ENCODE data around the gene ATP2C1. TPM values are rescaled to one million over a fixed set of nuclear protein-coding genes. Genes with fewer than 3 reads are reported as not detected.

ATP2C1 gene
- total and polyA plus RNA-seq, 2 experiments from 2014 or later, result 28.1 to 75.7 TPM

GRCh38 chr3:131001071-131001470, 107.2 kb downstream of the ATP2C1 start:
- Histone ChIP-seq H3K36me3 (ENCODE audit: insufficient read depth) (peaks cover 20% of the 10 kb centered on the region; the same call in 1 of the 2 replicates), H3K79me2 (replicated peaks; ENCODE audit: insufficient read depth) (no peaks in the 10 kb centered on the region), H3K27ac (ENCODE audit: low read depth) (no peak overlapping the region), H3K4me1 (ENCODE audit: insufficient read depth) (no peaks in the 10 kb centered on the region), H3K9me2 (ENCODE audit: insufficient read depth) (no peaks in the 10 kb centered on the region), H3K4me3 (no peak overlapping the region), H3K4me2 (no peak overlapping the region), H3K27me3 (ENCODE audit: insufficient read depth) (no peaks in the 10 kb centered on the region), H4K20me1 (replicated peaks; ENCODE audit: insufficient read depth) (no peaks in the 10 kb centered on the region; the same call in 1 of the 2 replicates), H3F3A (replicated peaks; ENCODE audit: low read depth) (no peaks in the 10 kb centered on the region), H2AFZ (no peak overlapping the region)
- Mint-ChIP-seq H3K27me3 (ENCODE audit: insufficient read depth, low read depth, poor library complexity) (no peaks in the 10 kb centered on the region), H3K9me3 (no peaks in the 10 kb centered on the region), H3K4me3 (no peak overlapping the region), H3K36me3 (ENCODE audit: low read depth) (peaks cover 19% of the 10 kb centered on the region), H3K27ac (no peak overlapping the region), H3K4me1 (no peaks in the 10 kb centered on the region)
- ATAC-seq (no peak), DNase-seq (ENCODE audit: low spot score) (no peak)
- TF ChIP-seq NANOG (IDR thresholded peaks at IDR 0.05; ENCODE audit: borderline replicate concordance) (no peak), STAT1 (IDR thresholded peaks at IDR 0.05; ENCODE audit: unreplicated experiment) (no peak), JUNB (IDR thresholded peaks at IDR 0.05; ENCODE audit: unreplicated experiment) (no peak), REST (IDR thresholded peaks at IDR 0.05; ENCODE audit: unreplicated experiment) (no peak), EZH2 (IDR thresholded peaks at IDR 0.05; ENCODE audit: low read depth, unreplicated experiment) (no peak), CTCF (conservative IDR thresholded peaks at IDR 0.05; ENCODE audit: low read depth in 2 of 2) (no peak), ZNF331 (CRISPR knock-in tag; IDR thresholded peaks at IDR 0.05; ENCODE audit: low read depth) (no peak), POLR2AphosphoS5 (IDR thresholded peaks at IDR 0.05; ENCODE audit: low read depth) (no peak), ZNF114 (CRISPR knock-in tag; IDR thresholded peaks at IDR 0.05) (no peak), ETS1 (IDR thresholded peaks at IDR 0.05) (no peak), ZNF462 (CRISPR knock-in tag; IDR thresholded peaks at IDR 0.05) (no peak), EZH2phosphoT487 (IDR thresholded peaks at IDR 0.05; ENCODE audit: unreplicated experiment) (no peak), CREB1 (CRISPR knock-in tag; IDR thresholded peaks at IDR 0.05; ENCODE audit: low read depth) (no peak)

Measured in GM23338 (cell line).